PC-3 (cell line): ENCODE data around the gene EFCAB14. TPM values are rescaled to one million over a fixed set of nuclear protein-coding genes. Genes with fewer than 3 reads are reported as not detected.

ENCODE experiments used
- ATAC-seq: fragments of 200-7000 bp; cut with Tn5 transposase; 2 replicates; pipeline ENCODE4 v1.9.1; 2020; ENCODE audit warnings: mild to moderate bottlenecking, moderate library complexity
- BruUV-seq: library from RNA; stranded (reverse); fragments of 400-500 nt; replicated peaks from 2 replicates; lab custom pipeline; 2021; lab: Mats Ljungman, UMichigan
- CTCF ChIA-PET: fragments of 300-600 bp; sonication (Branson Sonifier 250); formaldehyde crosslinking; loops from one replicate; lab custom pipeline; 2022; ENCODE audit warnings: antibody characterized with exemption; lab: Charles Lee
- POLR2A ChIA-PET: fragments of 300-600 bp; sonication (Branson Sonifier 250); formaldehyde crosslinking; loops from one replicate; lab custom pipeline; 2022; ENCODE audit warnings: antibody characterized with exemption; ENCODE audit not compliant: unreplicated experiment; lab: Charles Lee
- DNase-seq: peaks from one replicate; pipeline ENCODE4 v3.0.0-alpha.2; 2015
- H2AFZ ChIP-seq: fragments of 300-600 bp; sonication (generic); 2 replicates; pipeline ENCODE4 v1.6.0; 2016; ENCODE audit warnings: antibody characterized with exemption, low read length
- H3F3A ChIP-seq: fragments of 300-600 bp; sonication (generic); one replicate; pipeline ENCODE4 v1.6.0; 2017; ENCODE audit warnings: antibody characterized with exemption, low read length, control low read depth, mild to moderate bottlenecking; ENCODE audit not compliant: unreplicated experiment
- H3K27ac ChIP-seq: fragments of 300-600 bp; sonication (generic); 2 replicates; pipeline ENCODE4 v1.5.1; 2016; ENCODE audit warnings: mild to moderate bottlenecking, low read length
- H3K27me3 ChIP-seq: fragments of 300-600 bp; sonication (generic); 2 replicates; pipeline ENCODE4 v1.6.1; 2016; ENCODE audit warnings: low read length, mixed read lengths
- H3K36me3 ChIP-seq: fragments of 300-600 bp; sonication (generic); 2 replicates; pipeline ENCODE4 v1.6.1; 2016; ENCODE audit warnings: low read depth, mixed run types, low read length, mixed read lengths
- H3K4me1 ChIP-seq: fragments of 300-600 bp; sonication (generic); 2 replicates; pipeline ENCODE4 v1.5.1; 2016; ENCODE audit warnings: low read length; ENCODE audit not compliant: insufficient read depth
- H3K4me2 ChIP-seq: fragments of 300-600 bp; sonication (generic); 2 replicates; pipeline ENCODE4 v1.6.0; 2016; ENCODE audit warnings: low read length
- H3K4me3 ChIP-seq: fragments of 300-600 bp; sonication (generic); 2 replicates; pipeline ENCODE4 v1.5.1; 2016; ENCODE audit warnings: mild to moderate bottlenecking, low read length, mixed read lengths
- H3K79me2 ChIP-seq: fragments of 300-600 bp; sonication (generic); 2 replicates; pipeline ENCODE4 v1.6.1; 2017; ENCODE audit warnings: low read length, mixed read lengths
- H3K9ac ChIP-seq: fragments of 300-600 bp; sonication (generic); 2 replicates; pipeline ENCODE4 v1.6.0; 2016; ENCODE audit warnings: mild to moderate bottlenecking, low read length
- H3K9me2 ChIP-seq: fragments of 300-600 bp; sonication (generic); replicated peaks from 2 replicates; pipeline ENCODE4 v1.6.1; 2016; ENCODE audit warnings: mixed run types, low read length, mixed read lengths
- H3K9me3 ChIP-seq: fragments of 300-600 bp; sonication (generic); 2 replicates; pipeline ENCODE4 v1.6.1; 2016; ENCODE audit warnings: low read length, mixed read lengths
- H4K20me1 ChIP-seq: fragments of 300-600 bp; sonication (generic); 2 replicates; pipeline ENCODE4 v1.6.1; 2016; ENCODE audit warnings: low read length, mixed read lengths
- CTCF ChIP-seq: fragments of 300-600 bp; sonication (generic); conservative IDR thresholded peaks from 2 replicates; pipeline ENCODE4 v1.5.1; 2017; ENCODE audit warnings: antibody characterized with exemption, low read depth, mild to moderate bottlenecking, low read length
- EZH2 ChIP-seq: fragments of 300-600 bp; sonication (generic); IDR thresholded peaks from one replicate; pipeline ENCODE4 v1.6.1; 2017; ENCODE audit warnings: antibody characterized with exemption, mild to moderate bottlenecking, low read length; ENCODE audit not compliant: unreplicated experiment
- EZH2phosphoT487 ChIP-seq: fragments of 300-600 bp; sonication (generic); IDR thresholded peaks from 2 replicates; pipeline ENCODE4 v1.6.1; 2018; ENCODE audit warnings: mild to moderate bottlenecking, antibody characterized with exemption, low read length, borderline replicate concordance
- intact Hi-C: fragments of 100-400 bp; cut with micrococcal nuclease; formaldehyde crosslinking; loops from 2 replicates; pipeline ENCODE4 v1.9.0; 2023
- total RNA-seq: library from RNA; depleted of rRNA; stranded (reverse); fragments of >200 nt; gene quantifications from 2 replicates; pipeline ENCODE4 v1.2.3, GENCODE V29; 2014

EFCAB14 gene
- total RNA-seq, 1 experiment from 2014 or later, result 45.7 TPM

- POLR2A ChIA-PET, result no interaction called here
- TF ChIP-seq CTCF, result no peak
- no peak for TF ChIP-seq EZH2phosphoT487
- BruUV-seq, result no TSS peak
Measured at GRCh38 chr1:46675549-46676314, 43.2 kb downstream of the EFCAB14 start.

GRCh38 chr1:46673749-46674182 is 45.1 kb downstream of the EFCAB14 start:
- Histone ChIP-seq H3K9ac (no peak overlapping the region), H3F3A (no peaks in the 10 kb centered on the region), H2AFZ (no peak overlapping the region), H4K20me1 (no peaks in the 10 kb centered on the region), H3K27me3 (no peaks in the 10 kb centered on the region), H3K9me2 (no peaks in the 10 kb centered on the region), H3K4me2 (no peak overlapping the region), H3K36me3 (peaks cover 30% of the 10 kb centered on the region; the same call in 1 of the 2 replicates), H3K4me1 (peaks cover 11% of the 10 kb centered on the region), H3K4me3 (no peak overlapping the region), H3K79me2 (no peaks in the 10 kb centered on the region), H3K9me3 (no peaks in the 10 kb centered on the region), H3K27ac (no peak overlapping the region)
- intact Hi-C loops, result no loop called here
- DNase-seq (peak; percentile 72), ATAC-seq (peak; percentile 97)
- no TSS peak for BruUV-seq
- ChIA-PET CTCF (no interaction called here), POLR2A (no interaction called here)
- TF ChIP-seq EZH2 (no peak), EZH2phosphoT487 (no peak), CTCF (no peak)

More at GRCh38 chr1:46675549-46676314, 43.2 kb downstream of the EFCAB14 start:
- peaks cover 11% of the 10 kb centered on the region for H3K4me1 ChIP-seq
- CTCF ChIA-PET, result no interaction called here
- no peak for DNase-seq
- ATAC-seq, result no peak
- no peak overlapping the region for H3K4me3 ChIP-seq
- H3K9me2 ChIP-seq, result no peaks in the 10 kb centered on the region
- H3F3A ChIP-seq, result no peaks in the 10 kb centered on the region
- intact Hi-C loops, result no loop called here
- no peak overlapping the region for H3K4me2 ChIP-seq
- H4K20me1 ChIP-seq, result no peaks in the 10 kb centered on the region
- no peak overlapping the region for H3K27ac ChIP-seq
- H3K9ac ChIP-seq, result no peak overlapping the region
- H3K79me2 ChIP-seq, result no peaks in the 10 kb centered on the region
- H2AFZ ChIP-seq, result no peak overlapping the region
- H3K9me3 ChIP-seq, result no peaks in the 10 kb centered on the region
- peaks cover 41% of the 10 kb centered on the region for H3K36me3 ChIP-seq
- H3K27me3 ChIP-seq, result no peaks in the 10 kb centered on the region

GRCh38 chr1:46672696-46673095 is 46.2 kb downstream of the EFCAB14 start:
- Histone ChIP-seq H3F3A (no peaks in the 10 kb centered on the region), H3K4me2 (no peak overlapping the region), H3K9me3 (no peaks in the 10 kb centered on the region), H3K9ac (no peak overlapping the region), H4K20me1 (no peaks in the 10 kb centered on the region), H3K4me3 (no peak overlapping the region), H3K27me3 (no peaks in the 10 kb centered on the region), H3K9me2 (no peaks in the 10 kb centered on the region), H2AFZ (no peak overlapping the region), H3K4me1 (peaks cover 11% of the 10 kb centered on the region), H3K79me2 (peaks cover 2% of the 10 kb centered on the region), H3K27ac (no peak overlapping the region), H3K36me3 (peaks cover 22% of the 10 kb centered on the region; the same call in 1 of the 2 replicates)
- TF ChIP-seq CTCF (no peak), EZH2 (no peak)
- CTCF ChIA-PET, result no interaction called here
- ATAC-seq (no peak), DNase-seq (no peak)
- intact Hi-C loops, result no loop called here
- BruUV-seq, result no TSS peak
- POLR2A ChIA-PET, result no interaction called here
